IMR-90 (cell line): ENCODE results near the gene ECSIT. TPM values are rescaled to one million over a fixed set of nuclear protein-coding genes. Genes with fewer than 3 reads are reported as not detected.

Source experiments
- ATAC-seq: fragments of 200-7000 bp; cut with Tn5 transposase; 2 replicates; pipeline ENCODE4 v1.9.1; 2020; ENCODE audit warnings: low read depth, mild to moderate bottlenecking, moderate library complexity
- BruUV-seq: library from RNA; stranded (reverse); fragments of 400-500 nt; replicated peaks from 2 replicates; lab custom pipeline; 2021; lab: Mats Ljungman, UMichigan
- CTCF ChIA-PET: fragments of 300-600 bp; formaldehyde crosslinking; extraction: SDS; loops from one replicate; lab custom pipeline; 2021; ENCODE audit warnings: antibody characterized with exemption; lab: Yijun Ruan, JAX
- POLR2A ChIA-PET: fragments of 300-600 bp; sonication (Branson Sonifier 250); formaldehyde crosslinking; loops from one replicate; lab custom pipeline; 2022; ENCODE audit warnings: antibody characterized with exemption; ENCODE audit not compliant: unreplicated experiment; lab: Charles Lee
- DNase-seq: peaks from one replicate; pipeline ENCODE4 v3.0.0; 2013
- H2AFZ ChIP-seq: replicated peaks from 2 replicates; pipeline ENCODE3; 2013; ENCODE audit warnings: low read length, mild to moderate bottlenecking; ENCODE audit not compliant: poor library complexity
- H2AK5ac ChIP-seq: 2 replicates; pipeline ENCODE4 v1.6.1; 2013; ENCODE audit warnings: low read depth, low read length, inconsistent platforms
- H2AK9ac ChIP-seq: replicated peaks from 2 replicates; pipeline ENCODE3; 2013; ENCODE audit warnings: mild to moderate bottlenecking, low read depth, low read length, moderate library complexity; ENCODE audit not compliant: poor library complexity
- H2BK120ac ChIP-seq: 2 replicates; pipeline ENCODE4 v1.6.1; 2013; ENCODE audit warnings: low read depth, low read length, inconsistent platforms
- H2BK15ac ChIP-seq: 3 replicates; pipeline ENCODE4 v1.6.1; 2013; ENCODE audit warnings: low read depth, low read length, inconsistent platforms
- H2BK20ac ChIP-seq: 2 replicates; pipeline ENCODE4 v1.6.1; 2013; ENCODE audit warnings: low read depth, mild to moderate bottlenecking, inconsistent platforms, low read length, moderate library complexity
- H2BK5ac ChIP-seq: 2 replicates; pipeline ENCODE4 v1.6.1; 2013; ENCODE audit warnings: mild to moderate bottlenecking, low read depth, low read length, inconsistent platforms; ENCODE audit not compliant: poor library complexity, severe bottlenecking
- H3K14ac ChIP-seq: replicated peaks from 2 replicates; pipeline ENCODE4 v1.6.1; 2013; ENCODE audit warnings: low read depth, low read length, inconsistent platforms
- H3K18ac ChIP-seq: 2 replicates; pipeline ENCODE4 v1.6.1; 2013; ENCODE audit warnings: low read depth, low read length, control low read depth
- H3K23ac ChIP-seq: 2 replicates; pipeline ENCODE4 v1.6.1; 2013; ENCODE audit warnings: low read depth, low read length, inconsistent platforms
- H3K27ac ChIP-seq: 2 replicates; pipeline ENCODE4 v1.5.1; 2013; ENCODE audit warnings: mild to moderate bottlenecking, control low read depth, low read length; ENCODE audit not compliant: insufficient read depth
- H3K27me3 ChIP-seq: 2 replicates; pipeline ENCODE4 v1.6.1; 2013; ENCODE audit warnings: low read length; ENCODE audit not compliant: control insufficient read depth, insufficient read depth
- H3K36me3 ChIP-seq: 2 replicates; pipeline ENCODE4 v1.6.1; 2013; ENCODE audit warnings: low read length, mixed read lengths; ENCODE audit not compliant: control insufficient read depth, insufficient read depth
- H3K4ac ChIP-seq: 2 replicates; pipeline ENCODE4 v1.6.1; 2013; ENCODE audit warnings: low read depth, low read length, inconsistent platforms
- H3K4me1 ChIP-seq: 2 replicates; pipeline ENCODE4 v1.6.1; 2013; ENCODE audit warnings: low read length, mixed read lengths; ENCODE audit not compliant: control insufficient read depth, insufficient read depth
- H3K4me2 ChIP-seq: 2 replicates; pipeline ENCODE4 v1.6.1; 2013; ENCODE audit warnings: low read depth, mild to moderate bottlenecking, control low read depth, low read length, moderate library complexity
- H3K4me3 ChIP-seq: 2 replicates; pipeline ENCODE4 v1.5.1; 2013; ENCODE audit warnings: low read depth, mild to moderate bottlenecking, control low read depth, low read length, moderate library complexity; ENCODE audit not compliant: insufficient read depth
- H3K56ac ChIP-seq: 2 replicates; pipeline ENCODE4 v1.6.1; 2013; ENCODE audit warnings: low read length, inconsistent platforms; ENCODE audit not compliant: insufficient read depth; ENCODE audit errors: extremely low read depth
- H3K79me1 ChIP-seq, 2 experiments: 2 replicates each; pipeline ENCODE4 v1.6.1; 2013; ENCODE audit warnings: low read length in 2 of 2, inconsistent platforms in 1 of 2, low read depth in 1 of 2
- H3K9ac ChIP-seq: 2 replicates; pipeline ENCODE4 v1.6.1; 2013; ENCODE audit warnings: low read depth, low read length, control low read depth
- H3K9me1 ChIP-seq: 2 replicates; pipeline ENCODE4 v1.6.1; 2013; ENCODE audit warnings: low read length, inconsistent platforms; ENCODE audit not compliant: insufficient read depth
- H3K9me3 ChIP-seq: 2 replicates; pipeline ENCODE4 v1.6.1; 2013; ENCODE audit warnings: low read length; ENCODE audit not compliant: control insufficient read depth, insufficient read depth
- H4K20me1 ChIP-seq: 2 replicates; pipeline ENCODE4 v1.6.1; 2013; ENCODE audit warnings: low read length, inconsistent platforms; ENCODE audit not compliant: insufficient read depth
- H4K5ac ChIP-seq: 2 replicates; pipeline ENCODE4 v1.6.1; 2013; ENCODE audit warnings: mild to moderate bottlenecking, low read depth, low read length, control low read depth
- H4K8ac ChIP-seq, 2 experiments: 2 replicates each; pipeline ENCODE4 v1.6.1; 2013; ENCODE audit warnings: low read depth in 2 of 2, low read length in 2 of 2, control low read depth in 1 of 2, inconsistent platforms in 1 of 2
- H4K91ac ChIP-seq: 2 replicates; pipeline ENCODE4 v1.6.1; 2013; ENCODE audit warnings: low read depth, low read length, inconsistent platforms; ENCODE audit not compliant: insufficient read depth
- BHLHE40 ChIP-seq: fragments of 150-350 bp; IDR thresholded peaks from 2 replicates; pipeline ENCODE4 v1.6.1; 2016; ENCODE audit warnings: mild to moderate bottlenecking, low read depth, low read length
- CHD1 ChIP-seq: IDR thresholded peaks from 2 replicates; pipeline ENCODE4 v1.6.1; 2012; ENCODE audit warnings: low read depth, low read length, improper control_type of control experiment
- FOS ChIP-seq: fragments of 150-350 bp; IDR thresholded peaks from 2 replicates; pipeline ENCODE4 v1.6.1; 2016; ENCODE audit warnings: low read depth, low read length
- MAFK ChIP-seq: IDR thresholded peaks from 2 replicates; pipeline ENCODE4 v1.6.1; 2012; ENCODE audit warnings: low read depth, low read length, improper control_type of control experiment
- MAZ ChIP-seq: IDR thresholded peaks from 2 replicates; pipeline ENCODE4 v1.6.1; 2012; ENCODE audit warnings: low read depth, mild to moderate bottlenecking, low read length, improper control_type of control experiment, moderate library complexity, borderline replicate concordance
- POLR2A ChIP-seq: IDR thresholded peaks from 2 replicates; pipeline ENCODE4 v1.6.1; 2012; ENCODE audit warnings: mild to moderate bottlenecking, low read depth, low read length
- RAD21 ChIP-seq: IDR thresholded peaks from 2 replicates; pipeline ENCODE4 v1.6.1; 2012; ENCODE audit warnings: low read length, improper control_type of control experiment
- RCOR1 ChIP-seq: IDR thresholded peaks from 2 replicates; pipeline ENCODE4 v1.6.1; 2012; ENCODE audit warnings: mild to moderate bottlenecking, low read length, improper control_type of control experiment; ENCODE audit not compliant: insufficient replicate concordance
- RFX5 ChIP-seq: IDR thresholded peaks from 2 replicates; pipeline ENCODE4 v1.8.0; 2012; ENCODE audit warnings: low read depth, mild to moderate bottlenecking, low read length, moderate library complexity
- SMC3 ChIP-seq: fragments of 150-350 bp; IDR thresholded peaks from 2 replicates; pipeline ENCODE4 v1.6.1; 2016; ENCODE audit warnings: low read depth, mild to moderate bottlenecking, antibody characterized with exemption, low read length, moderate library complexity
- WGBS, 2 experiments: methylation state at CpG; one replicate each; pipeline versions ENCODE4 v1.1.5 to v1.1.7; 2013; ENCODE audit warnings: missing lambda C conversion rate in 2 of 2; ENCODE audit not compliant: insufficient read length in 1 of 2; ENCODE audit errors: extremely low coverage in 2 of 2; 5-methylcytosine and 5-hydroxymethylcytosine counted together
- dilution Hi-C: fragments of 300-500 bp; cut with HindIII; formaldehyde crosslinking; loops from one replicate; pipeline ENCODE4 v1.14.3; 2018; ENCODE audit warnings: low sequenced_read_pairs; ENCODE audit not compliant: unreplicated experiment
- in situ Hi-C: fragments of 300-500 bp; cut with MboI; formaldehyde crosslinking; loops from 3 replicates; pipeline ENCODE4 v1.14.3; 2019; ENCODE audit warnings: low sequenced_read_pairs, inconsistent platforms, mixed read lengths
- intact Hi-C: fragments of 100-400 bp; cut with micrococcal nuclease; formaldehyde crosslinking; loops from 2 replicates; pipeline ENCODE4 v1.10.0; 2022
- polyA plus RNA-seq, 3 experiments: library from polyadenylated mRNA; depleted of rRNA; stranded (reverse); fragments of >200 nt; gene quantifications; 2 replicates each; pipeline ENCODE4 v1.2.3, GENCODE V29; 2012; ENCODE audit warnings: low replicate concordance in 1 of 3
- total RNA-seq: library from RNA; depleted of rRNA; stranded (reverse); fragments of >200 nt; gene quantifications from 2 replicates; pipeline ENCODE4 v1.2.3, GENCODE V29; 2012
- TF ChIP-seq, protein P1 (sequence below): fragments of 150-350 bp; IDR thresholded peaks from 2 replicates; pipeline ENCODE4 v1.6.1; 2017; ENCODE audit warnings: mild to moderate bottlenecking, antibody characterized with exemption, low read length, low read depth

Gene ECSIT
- total and polyA plus RNA-seq, 2 of the 4 experiments (the other 2 are of a cell fraction): 30.5 to 42.3 TPM

DNA sequence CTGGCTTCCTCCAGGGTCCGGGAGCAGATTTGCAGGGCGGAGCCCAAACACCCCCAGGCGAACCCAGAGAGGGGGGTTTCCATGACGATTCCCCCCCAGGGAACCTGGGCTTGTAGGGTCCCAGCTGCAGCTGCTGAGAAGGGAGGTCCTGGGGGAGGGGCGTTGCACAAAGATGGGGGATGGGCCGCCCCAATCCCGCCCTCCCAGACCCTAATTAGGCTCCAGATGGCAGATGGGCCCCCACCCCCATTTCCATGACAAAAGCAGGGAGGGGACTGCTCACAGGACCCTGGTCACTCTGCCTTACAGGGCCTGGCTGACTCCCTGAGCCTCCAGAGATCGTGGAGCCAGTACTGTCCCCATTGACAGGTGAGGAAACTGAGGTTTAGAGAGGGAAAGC, 63.3 kb downstream of the ECSIT start:
- peaks cover 9% of the 10 kb centered on the region for H3K9me1 ChIP-seq
- no peak overlapping the region for H3K9ac ChIP-seq
- no peak overlapping the region for H2AK5ac ChIP-seq
- H2AK9ac ChIP-seq: no peak overlapping the region
- no peak overlapping the region for H2AFZ ChIP-seq
- H3K27ac ChIP-seq: no peak overlapping the region
- no peak overlapping the region for H3K4me3 ChIP-seq
- no peaks in the 10 kb centered on the region for H3K9me3 ChIP-seq
- no peaks in the 10 kb centered on the region for H3K36me3 ChIP-seq
- intact Hi-C loops (no loop called here), in situ Hi-C loops (no loop called here), dilution Hi-C loops (no loop called here)
- H3K79me1 ChIP-seq: no peaks in the 10 kb centered on the region
- no peak overlapping the region for H3K23ac ChIP-seq
- WGBS, 2 experiments: 0% methylated on average over 1 of the region's 8 CpGs; no CpG with 5 or more reads in 1 of the 2 experiments
- POLR2A ChIA-PET: no interaction called here
- TF ChIP-seq RAD21 (no peak), RFX5 (no peak), RCOR1 (no peak), FOS (no peak), MAZ (no peak), MAFK (no peak), BHLHE40 (no peak), CHD1 (no peak), SMC3 (no peak), POLR2A (no peak)
- TF ChIP-seq, protein P1, sequence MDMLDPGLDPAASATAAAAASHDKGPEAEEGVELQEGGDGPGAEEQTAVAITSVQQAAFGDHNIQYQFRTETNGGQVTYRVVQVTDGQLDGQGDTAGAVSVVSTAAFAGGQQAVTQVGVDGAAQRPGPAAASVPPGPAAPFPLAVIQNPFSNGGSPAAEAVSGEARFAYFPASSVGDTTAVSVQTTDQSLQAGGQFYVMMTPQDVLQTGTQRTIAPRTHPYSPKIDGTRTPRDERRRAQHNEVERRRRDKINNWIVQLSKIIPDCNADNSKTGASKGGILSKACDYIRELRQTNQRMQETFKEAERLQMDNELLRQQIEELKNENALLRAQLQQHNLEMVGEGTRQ: no peak
- no peaks in the 10 kb centered on the region for H3K4me1 ChIP-seq
- H4K8ac ChIP-seq: no peak overlapping the region
- no peak overlapping the region for H3K14ac ChIP-seq
- H3K18ac ChIP-seq: no peak overlapping the region
- peaks cover 8% of the 10 kb centered on the region; the same call in 1 of the 2 replicates for H4K20me1 ChIP-seq
- DNase-seq (no peak), ATAC-seq (no peak)
- no peak overlapping the region for H2BK20ac ChIP-seq
- H3K4me2 ChIP-seq: no peak overlapping the region
- CTCF ChIA-PET: no interaction called here
- no peak overlapping the region for H3K56ac ChIP-seq
- no peak overlapping the region for H4K91ac ChIP-seq
- H2BK120ac ChIP-seq: no peak overlapping the region
- BruUV-seq: no TSS peak
- H2BK15ac ChIP-seq: no peak overlapping the region
- no peak overlapping the region for H2BK5ac ChIP-seq
- H3K4ac ChIP-seq: no peak overlapping the region
- no peaks in the 10 kb centered on the region for H3K27me3 ChIP-seq
- H4K5ac ChIP-seq: no peak overlapping the region
